DMS 273 (cell line): ENCODE measurements around the gene FLT1.
A peak's percentile ranks its signal among the peaks of the same experiment; 100 is the strongest.

Source experiments
- DNase-seq: peaks from one replicate; lab custom pipeline; 2025; ENCODE audit not compliant: unreplicated experiment; lab: John Stamatoyannopoulos, UW

The FLT1 gene

GRCh38 chr13:28488376-28489005 lies 6.4 kb downstream of the FLT1 start:
- no peak for DNase-seq

- DNase-seq, result no peak
Measured at GRCh38 chr13:28485996-28486543, 8.9 kb downstream of the FLT1 start.

- no peak for DNase-seq
Measured at GRCh38 chr13:28485551-28485950, 9.4 kb downstream of the FLT1 start.

GRCh38 chr13:28485097-28485496 lies 9.8 kb downstream of the FLT1 start:
- DNase-seq, result no peak

- DNase-seq, result no peak
Measured at GRCh38 chr13:28483313-28483931, 11.5 kb downstream of the FLT1 start.

GRCh38 chr13:28479005-28479404 lies 15.9 kb downstream of the FLT1 start:
- no peak for DNase-seq

- no peak for DNase-seq
Measured at GRCh38 chr13:28478127-28478526, 16.8 kb downstream of the FLT1 start.

- DNase-seq, result no peak
Measured at GRCh38 chr13:28477709-28477973, 17.3 kb downstream of the FLT1 start.

- no peak for DNase-seq
Measured at GRCh38 chr13:28476919-28477708, 17.8 kb downstream of the FLT1 start.

- DNase-seq, result peak; percentile 10
Measured at GRCh38 chr13:28475916-28476725, 18.8 kb downstream of the FLT1 start.

GRCh38 chr13:28474491-28475134 lies 20.3 kb downstream of the FLT1 start:
- DNase-seq, result no peak

- DNase-seq, result no peak
Measured at GRCh38 chr13:28473044-28473443, 21.9 kb downstream of the FLT1 start.

- DNase-seq, result no peak
Measured at GRCh38 chr13:28471421-28471820, 23.5 kb downstream of the FLT1 start.

GRCh38 chr13:28470296-28470695 lies 24.6 kb downstream of the FLT1 start:
- DNase-seq, result no peak

- no peak for DNase-seq
Measured at GRCh38 chr13:28469316-28469715, 25.6 kb downstream of the FLT1 start.

GRCh38 chr13:28468023-28468915 lies 26.7 kb downstream of the FLT1 start:
- DNase-seq, result no peak

- no peak for DNase-seq
Measured at GRCh38 chr13:28467034-28467433, 27.9 kb downstream of the FLT1 start.

GRCh38 chr13:28466151-28466550 lies 28.8 kb downstream of the FLT1 start:
- DNase-seq, result no peak

- peak; percentile 74 for DNase-seq
Measured at GRCh38 chr13:28464861-28465460, 30.0 kb downstream of the FLT1 start.
